Activated naive CD8-positive, alpha-beta T cell (primary cell): ENCODE data around the gene DRD2.

Source experiments
- H3K27ac Mint-ChIP-seq: one replicate; pipeline ENCODE4 v1.8.0; 2021; ENCODE audit warnings: mixed read lengths
- H3K27me3 Mint-ChIP-seq: one replicate; pipeline ENCODE4 v1.8.0; 2021; ENCODE audit warnings: mixed read lengths
- H3K36me3 Mint-ChIP-seq: one replicate; pipeline ENCODE4 v1.8.0; 2021; ENCODE audit warnings: mixed read lengths
- H3K4me1 Mint-ChIP-seq: one replicate; pipeline ENCODE4 v1.8.0; 2021; ENCODE audit warnings: low read depth, mixed read lengths
- H3K4me3 Mint-ChIP-seq: one replicate; pipeline ENCODE4 v1.8.0; 2021; ENCODE audit warnings: mild to moderate bottlenecking, mixed read lengths
- H3K9me3 Mint-ChIP-seq: one replicate; pipeline ENCODE4 v1.8.0; 2021; ENCODE audit warnings: low read depth, mixed read lengths

DRD2 gene

GRCh38 chr11:113497066-113497910 is 22.1 kb upstream of the DRD2 start:
- Mint-ChIP-seq H3K27ac (no peak overlapping the region), H3K9me3 (no peaks in the 10 kb centered on the region), H3K4me3 (no peak overlapping the region), H3K4me1 (no peaks in the 10 kb centered on the region), H3K27me3 (peaks cover 3% of the 10 kb centered on the region), H3K36me3 (no peaks in the 10 kb centered on the region)

GRCh38 chr11:113496026-113496651 is 20.9 kb upstream of the DRD2 start:
- H3K4me1 Mint-ChIP-seq: no peaks in the 10 kb centered on the region
- no peaks in the 10 kb centered on the region for H3K9me3 Mint-ChIP-seq
- no peaks in the 10 kb centered on the region for H3K36me3 Mint-ChIP-seq
- H3K4me3 Mint-ChIP-seq: no peak overlapping the region
- peaks cover 3% of the 10 kb centered on the region for H3K27me3 Mint-ChIP-seq
- H3K27ac Mint-ChIP-seq: no peak overlapping the region

GRCh38 chr11:113494021-113494420 is 18.8 kb upstream of the DRD2 start:
- Mint-ChIP-seq H3K36me3 (no peaks in the 10 kb centered on the region), H3K4me3 (no peak overlapping the region), H3K4me1 (no peaks in the 10 kb centered on the region), H3K27me3 (peaks cover 3% of the 10 kb centered on the region), H3K27ac (no peak overlapping the region), H3K9me3 (no peaks in the 10 kb centered on the region)

GRCh38 chr11:113493206-113493605 is 18.0 kb upstream of the DRD2 start:
- Mint-ChIP-seq H3K27me3 (peaks cover 3% of the 10 kb centered on the region), H3K27ac (no peak overlapping the region), H3K4me1 (no peaks in the 10 kb centered on the region), H3K4me3 (no peak overlapping the region), H3K36me3 (no peaks in the 10 kb centered on the region), H3K9me3 (no peaks in the 10 kb centered on the region)

GRCh38 chr11:113488931-113489351 is 13.7 kb upstream of the DRD2 start:
- H3K9me3 Mint-ChIP-seq: no peaks in the 10 kb centered on the region
- H3K4me1 Mint-ChIP-seq: no peaks in the 10 kb centered on the region

GRCh38 chr11:113487622-113488021 is 12.4 kb upstream of the DRD2 start:
- no peaks in the 10 kb centered on the region for H3K9me3 Mint-ChIP-seq
- H3K27me3 Mint-ChIP-seq: peaks cover 10% of the 10 kb centered on the region
- H3K27ac Mint-ChIP-seq: no peak overlapping the region
- H3K36me3 Mint-ChIP-seq: no peaks in the 10 kb centered on the region
- no peaks in the 10 kb centered on the region for H3K4me1 Mint-ChIP-seq
- no peak overlapping the region for H3K4me3 Mint-ChIP-seq

More at GRCh38 chr11:113488931-113489351, 13.7 kb upstream of the DRD2 start:
- Mint-ChIP-seq H3K27me3 (peaks cover 7% of the 10 kb centered on the region), H3K27ac (no peak overlapping the region), H3K4me3 (no peak overlapping the region), H3K36me3 (no peaks in the 10 kb centered on the region)

- Mint-ChIP-seq H3K9me3 (no peaks in the 10 kb centered on the region), H3K4me3 (no peak overlapping the region), H3K27ac (no peak overlapping the region), H3K36me3 (no peaks in the 10 kb centered on the region), H3K4me1 (no peaks in the 10 kb centered on the region), H3K27me3 (peaks cover 22% of the 10 kb centered on the region)
Observed at GRCh38 chr11:113484223-113484622, 9.0 kb upstream of the DRD2 start.

GRCh38 chr11:113481672-113482071 is 6.5 kb upstream of the DRD2 start:
- no peak overlapping the region for H3K4me3 Mint-ChIP-seq
- H3K9me3 Mint-ChIP-seq: no peaks in the 10 kb centered on the region
- no peak overlapping the region for H3K27ac Mint-ChIP-seq
- H3K27me3 Mint-ChIP-seq: peaks cover 35% of the 10 kb centered on the region
- no peaks in the 10 kb centered on the region for H3K4me1 Mint-ChIP-seq
- H3K36me3 Mint-ChIP-seq: no peaks in the 10 kb centered on the region

GRCh38 chr11:113481226-113481625 is 6.0 kb upstream of the DRD2 start:
- Mint-ChIP-seq H3K36me3 (no peaks in the 10 kb centered on the region), H3K27me3 (peaks cover 36% of the 10 kb centered on the region), H3K9me3 (no peaks in the 10 kb centered on the region), H3K4me1 (peaks cover under 1% of the 10 kb centered on the region), H3K4me3 (no peak overlapping the region), H3K27ac (no peak overlapping the region)

- Mint-ChIP-seq H3K27ac (no peak overlapping the region), H3K4me3 (no peak overlapping the region), H3K36me3 (no peaks in the 10 kb centered on the region), H3K9me3 (peaks cover 4% of the 10 kb centered on the region), H3K4me1 (peaks cover 10% of the 10 kb centered on the region), H3K27me3 (peaks cover 47% of the 10 kb centered on the region)
Observed at GRCh38 chr11:113477321-113477720, 2.1 kb upstream of the DRD2 start.

- H3K4me3 Mint-ChIP-seq: no peak overlapping the region
- no peaks in the 10 kb centered on the region for H3K36me3 Mint-ChIP-seq
- H3K9me3 Mint-ChIP-seq: peaks cover 4% of the 10 kb centered on the region
- H3K27ac Mint-ChIP-seq: no peak overlapping the region
- peaks cover 10% of the 10 kb centered on the region for H3K4me1 Mint-ChIP-seq
- peaks cover 52% of the 10 kb centered on the region for H3K27me3 Mint-ChIP-seq
Observed at GRCh38 chr11:113476553-113476952, 1.4 kb upstream of the DRD2 start.

- Mint-ChIP-seq H3K27me3 (peaks cover 47% of the 10 kb centered on the region), H3K9me3 (peaks cover 4% of the 10 kb centered on the region)
Observed at GRCh38 chr11:113474362-113475159, 637 bp downstream of the DRD2 start.

GRCh38 chr11:113473983-113474361 is 1.2 kb downstream of the DRD2 start:
- Mint-ChIP-seq H3K4me1 (peaks cover 10% of the 10 kb centered on the region), H3K27ac (no peak overlapping the region), H3K27me3 (peaks cover 46% of the 10 kb centered on the region), H3K4me3 (peak overlapping the region; percentile 53), H3K36me3 (no peaks in the 10 kb centered on the region), H3K9me3 (peaks cover 4% of the 10 kb centered on the region)

More at GRCh38 chr11:113474362-113475159, 637 bp downstream of the DRD2 start:
- Mint-ChIP-seq H3K4me1 (peaks cover 10% of the 10 kb centered on the region), H3K27ac (no peak overlapping the region), H3K36me3 (no peaks in the 10 kb centered on the region), H3K4me3 (peak overlapping the region; percentile 53)

GRCh38 chr11:113472471-113472870 is 2.7 kb downstream of the DRD2 start:
- Mint-ChIP-seq H3K36me3 (no peaks in the 10 kb centered on the region), H3K27me3 (peaks cover 42% of the 10 kb centered on the region), H3K27ac (no peak overlapping the region), H3K4me3 (no peak overlapping the region), H3K4me1 (peaks cover 10% of the 10 kb centered on the region), H3K9me3 (peaks cover 4% of the 10 kb centered on the region)

- Mint-ChIP-seq H3K4me1 (peaks cover 3% of the 10 kb centered on the region), H3K4me3 (no peak overlapping the region), H3K9me3 (peaks cover 4% of the 10 kb centered on the region), H3K36me3 (no peaks in the 10 kb centered on the region), H3K27me3 (peaks cover 28% of the 10 kb centered on the region), H3K27ac (no peak overlapping the region)
Observed at GRCh38 chr11:113470233-113470632, 5.0 kb downstream of the DRD2 start.
